Measurements from ENCODE around the gene ABCA4.
"Not testable (repeated sequence)": the region's sequence is repeated elsewhere in the genome, so short reads cannot be mapped to it uniquely, and the experiment has no call there.

Gene ABCA4

GRCh38 chr1:94120991-94121390 is at the start of gene ABCA4:
ABCA4 (minus strand) TSS chr1:94121148; CDS start chr1:94121045, 103 bp downstream.
- no peak for DNase-seq

GRCh38 chr1:94169126-94169525 is 48.2 kb upstream of the ABCA4 start:
- no peak for DNase-seq

GRCh38 chr1:94165843-94166242 is 44.9 kb upstream of the ABCA4 start:
- DNase-seq: no peak

- not testable (repeated sequence) for DNase-seq
Observed at GRCh38 chr1:94164885-94165284, 43.9 kb upstream of the ABCA4 start.

- peak; percentile 52 for DNase-seq
Observed at GRCh38 chr1:94164121-94164520, 43.2 kb upstream of the ABCA4 start.

- DNase-seq: not testable (repeated sequence)
Observed at GRCh38 chr1:94163249-94163648, 42.3 kb upstream of the ABCA4 start.

- DNase-seq: peak; percentile 67
Observed at GRCh38 chr1:94160811-94161210, 39.9 kb upstream of the ABCA4 start.

GRCh38 chr1:94156096-94156625 is 35.2 kb upstream of the ABCA4 start:
- DNase-seq: no peak

- DNase-seq: no peak
Observed at GRCh38 chr1:94154989-94155388, 34.0 kb upstream of the ABCA4 start.

- DNase-seq: no peak
Observed at GRCh38 chr1:94153133-94153532, 32.2 kb upstream of the ABCA4 start.

GRCh38 chr1:94149166-94149565 is 28.2 kb upstream of the ABCA4 start:
- DNase-seq: not testable (repeated sequence)

- DNase-seq: no peak
Observed at GRCh38 chr1:94146273-94146672, 25.3 kb upstream of the ABCA4 start.

GRCh38 chr1:94144836-94145235 is 23.9 kb upstream of the ABCA4 start:
- DNase-seq: no peak

GRCh38 chr1:94143809-94144176 is 22.8 kb upstream of the ABCA4 start:
- DNase-seq: no peak

GRCh38 chr1:94143173-94143808 is 22.3 kb upstream of the ABCA4 start:
- DNase-seq: no peak

GRCh38 chr1:94142583-94142982 is 21.6 kb upstream of the ABCA4 start:
- no peak for DNase-seq

- DNase-seq: peak; percentile 71
Observed at GRCh38 chr1:94142022-94142421, 21.1 kb upstream of the ABCA4 start.

GRCh38 chr1:94132111-94132510 is 11.2 kb upstream of the ABCA4 start:
- no peak for DNase-seq

GRCh38 chr1:94130851-94131595 is 10.1 kb upstream of the ABCA4 start:
- DNase-seq: peak; percentile 59

- no peak for DNase-seq
Observed at GRCh38 chr1:94126651-94127050, 5.7 kb upstream of the ABCA4 start.

- DNase-seq: no peak
Observed at GRCh38 chr1:94125551-94126514, 4.9 kb upstream of the ABCA4 start.

- DNase-seq: no peak
Observed at GRCh38 chr1:94124538-94124937, 3.6 kb upstream of the ABCA4 start.

Data from EL (cell line).